Measurements from ENCODE around the gene AGPAT1.

AGPAT1 gene

GRCh38 chr6:32151863-32152768 is 23.8 kb downstream of the AGPAT1 start, which contains the start of gene PRRT1:
Gene PRRT1, minus strand, starts transcription at chr6:32151939. Its CDS starts 112 bp downstream, at chr6:32151827.
- no peak for TF ChIP-seq GATA2 (IDR thresholded peaks at IDR 0.05; ENCODE audit: low read depth, low read length)
- TF ChIP-seq GATA3 (IDR thresholded peaks at IDR 0.05; ENCODE audit: low read depth, low read length) = no peak

- no peak for TF ChIP-seq GATA3 (IDR thresholded peaks at IDR 0.05; ENCODE audit: low read depth, low read length)
- no peak for TF ChIP-seq GATA2 (IDR thresholded peaks at IDR 0.05; ENCODE audit: low read depth, low read length)
Measured at GRCh38 chr6:32151181-32151862, 24.6 kb downstream of the AGPAT1 start.

GRCh38 chr6:32149932-32150870 is 25.7 kb downstream of the AGPAT1 start:
- TF ChIP-seq GATA3 (IDR thresholded peaks at IDR 0.05; ENCODE audit: low read depth, low read length) (no peak), GATA2 (IDR thresholded peaks at IDR 0.05; ENCODE audit: low read depth, low read length) (no peak)

GRCh38 chr6:32149092-32149755 is 26.7 kb downstream of the AGPAT1 start:
- TF ChIP-seq GATA3 (IDR thresholded peaks at IDR 0.05; ENCODE audit: low read depth, low read length) (no peak), GATA2 (IDR thresholded peaks at IDR 0.05; ENCODE audit: low read depth, low read length) (no peak)

- no peak for TF ChIP-seq GATA3 (IDR thresholded peaks at IDR 0.05; ENCODE audit: low read depth, low read length)
- TF ChIP-seq GATA2 (IDR thresholded peaks at IDR 0.05; ENCODE audit: low read depth, low read length) = no peak
Measured at GRCh38 chr6:32148289-32149091, 27.4 kb downstream of the AGPAT1 start.

- TF ChIP-seq GATA3 (IDR thresholded peaks at IDR 0.05; ENCODE audit: low read depth, low read length) (no peak), GATA2 (IDR thresholded peaks at IDR 0.05; ENCODE audit: low read depth, low read length) (no peak)
Measured at GRCh38 chr6:32147401-32148132, 28.3 kb downstream of the AGPAT1 start.

GRCh38 chr6:32146687-32147086 is 29.2 kb downstream of the AGPAT1 start:
- TF ChIP-seq GATA3 (IDR thresholded peaks at IDR 0.05; ENCODE audit: low read depth, low read length) (no peak), GATA2 (IDR thresholded peaks at IDR 0.05; ENCODE audit: low read depth, low read length) (no peak)

DNA sequence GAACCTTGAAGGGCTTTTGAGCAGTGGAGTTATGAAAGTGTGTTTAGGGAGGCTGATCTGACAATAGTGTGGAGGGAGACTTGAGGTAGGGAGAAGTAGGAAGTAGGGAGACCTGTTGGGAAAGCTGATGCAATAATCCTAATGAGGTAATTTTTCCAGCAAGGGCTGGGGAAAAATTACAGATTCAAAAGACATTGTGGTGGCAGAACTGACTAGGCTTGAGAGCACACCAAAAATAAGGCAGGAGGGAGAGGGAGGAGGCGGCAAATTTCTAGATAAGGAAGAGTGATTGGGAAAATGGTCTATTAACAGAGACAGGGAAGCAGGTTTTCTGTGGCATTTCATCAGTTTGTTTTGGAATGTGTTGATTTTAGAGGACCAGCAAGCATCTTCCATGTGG is 29.6 kb downstream of the AGPAT1 start:
- no peak for TF ChIP-seq GATA2 (IDR thresholded peaks at IDR 0.05; ENCODE audit: low read depth, low read length)
- no peak for TF ChIP-seq GATA3 (IDR thresholded peaks at IDR 0.05; ENCODE audit: low read depth, low read length)

- no peak for TF ChIP-seq GATA3 (IDR thresholded peaks at IDR 0.05; ENCODE audit: low read depth, low read length)
- TF ChIP-seq GATA2 (IDR thresholded peaks at IDR 0.05; ENCODE audit: low read depth, low read length) = no peak
Measured at GRCh38 chr6:32140420-32141046, 35.4 kb downstream of the AGPAT1 start.

- no peak for TF ChIP-seq GATA3 (IDR thresholded peaks at IDR 0.05; ENCODE audit: low read depth, low read length)
Measured at GRCh38 chr6:32139590-32139989, 36.3 kb downstream of the AGPAT1 start.

DNA sequence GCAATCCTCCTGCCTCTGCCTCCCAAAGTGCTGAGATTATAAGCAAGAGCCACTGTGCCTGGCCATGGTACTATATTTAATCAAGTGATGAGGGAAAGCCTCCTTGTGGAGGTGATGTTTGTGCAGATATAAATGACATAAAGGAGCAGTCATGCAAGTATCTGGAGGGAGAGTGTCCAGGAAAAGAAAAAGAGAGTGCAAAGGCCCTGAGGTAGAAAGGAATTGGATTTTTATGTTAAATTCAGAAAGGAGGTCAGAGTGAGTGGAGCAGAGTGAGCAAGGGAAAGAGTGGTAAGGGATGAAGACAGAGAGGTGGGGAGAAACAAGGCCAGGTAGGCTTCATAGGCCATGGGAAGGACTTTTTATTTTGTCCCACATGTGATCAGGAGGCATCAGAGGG is 38.4 kb downstream of the AGPAT1 start:
- no peak for TF ChIP-seq GATA3 (IDR thresholded peaks at IDR 0.05; ENCODE audit: low read depth, low read length)
- no peak for TF ChIP-seq GATA2 (IDR thresholded peaks at IDR 0.05; ENCODE audit: low read depth, low read length)

DNA sequence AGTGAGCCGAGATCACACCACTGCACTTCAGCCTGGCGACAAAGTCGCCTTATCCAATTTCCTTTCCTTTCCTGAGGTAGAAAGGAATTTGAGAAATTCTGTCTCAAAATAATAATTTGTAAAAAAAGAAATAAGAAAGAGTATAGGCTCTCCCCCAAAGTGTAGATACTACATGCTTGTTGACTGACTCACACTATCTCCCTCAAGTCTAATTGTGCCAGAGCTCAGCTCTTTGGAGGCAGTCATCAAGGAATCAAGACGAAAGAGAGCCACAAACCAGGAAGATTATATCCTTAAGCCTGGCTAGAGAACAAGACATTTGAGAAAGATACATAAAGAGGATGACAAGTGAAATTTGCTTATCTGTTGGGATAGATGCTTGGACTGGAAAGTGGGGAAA is 42.1 kb downstream of the AGPAT1 start:
- TF ChIP-seq GATA2 (IDR thresholded peaks at IDR 0.05; ENCODE audit: low read depth, low read length) (no peak), GATA3 (IDR thresholded peaks at IDR 0.05; ENCODE audit: low read depth, low read length) (no peak)

All from SH-SY5Y (cell line).